Breast epithelium (tissue), 3 donors: ENCODE measurements around the gene RGL1.

Experiments used
- POLR2A ChIP-seq: fragments of 450-650 bp; IDR thresholded peaks from one replicate; pipeline ENCODE4 v1.6.1; 2016; ENCODE audit warnings: antibody characterized with exemption, mild to moderate bottlenecking, moderate library complexity
- TF ChIP-seq, protein P1 (sequence below), 3 donors: fragments of 450-650 bp; IDR thresholded peaks; one replicate each; pipeline ENCODE4 v1.5.1; 2016 to 2017; ENCODE audit warnings: antibody characterized with exemption in 3 of 3, mild to moderate bottlenecking in 3 of 3, moderate library complexity in 3 of 3

DNA sequence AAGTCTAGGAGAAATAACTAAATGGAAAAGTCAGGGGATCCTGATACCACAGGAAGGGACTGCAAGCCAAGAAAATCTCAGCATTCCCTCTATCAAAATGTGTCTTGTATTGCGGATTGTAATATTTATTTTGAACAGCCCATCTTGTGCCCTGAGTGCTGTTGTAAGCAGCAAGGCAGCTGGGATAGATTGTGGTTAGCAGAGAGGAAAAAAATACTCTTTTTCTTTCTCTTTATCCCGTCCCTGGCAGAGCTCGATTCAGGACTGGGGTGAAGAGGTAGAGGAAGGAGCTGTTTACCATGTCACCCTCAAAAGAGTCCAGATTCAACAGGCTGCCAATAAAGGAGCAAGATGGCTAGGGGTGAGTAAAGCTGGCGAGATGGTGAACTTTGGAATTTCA lies 1.2 kb downstream of the RGL1 start:
- TF ChIP-seq, protein P1, sequence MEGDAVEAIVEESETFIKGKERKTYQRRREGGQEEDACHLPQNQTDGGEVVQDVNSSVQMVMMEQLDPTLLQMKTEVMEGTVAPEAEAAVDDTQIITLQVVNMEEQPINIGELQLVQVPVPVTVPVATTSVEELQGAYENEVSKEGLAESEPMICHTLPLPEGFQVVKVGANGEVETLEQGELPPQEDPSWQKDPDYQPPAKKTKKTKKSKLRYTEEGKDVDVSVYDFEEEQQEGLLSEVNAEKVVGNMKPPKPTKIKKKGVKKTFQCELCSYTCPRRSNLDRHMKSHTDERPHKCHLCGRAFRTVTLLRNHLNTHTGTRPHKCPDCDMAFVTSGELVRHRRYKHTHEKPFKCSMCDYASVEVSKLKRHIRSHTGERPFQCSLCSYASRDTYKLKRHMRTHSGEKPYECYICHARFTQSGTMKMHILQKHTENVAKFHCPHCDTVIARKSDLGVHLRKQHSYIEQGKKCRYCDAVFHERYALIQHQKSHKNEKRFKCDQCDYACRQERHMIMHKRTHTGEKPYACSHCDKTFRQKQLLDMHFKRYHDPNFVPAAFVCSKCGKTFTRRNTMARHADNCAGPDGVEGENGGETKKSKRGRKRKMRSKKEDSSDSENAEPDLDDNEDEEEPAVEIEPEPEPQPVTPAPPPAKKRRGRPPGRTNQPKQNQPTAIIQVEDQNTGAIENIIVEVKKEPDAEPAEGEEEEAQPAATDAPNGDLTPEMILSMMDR (IDR thresholded peaks at IDR 0.05): no peak
- no peak for TF ChIP-seq POLR2A
